ENCODE measurements around the gene ITM2C.

ITM2C gene

GRCh38 chr2:230886206-230886605 is 21.5 kb downstream of the ITM2C start:
- FAIRE-seq (no peak), DNase-seq (ENCODE audit: insufficient read length, low spot score) (no peak)
- TF ChIP-seq CTCF (IDR thresholded peaks at IDR 0.05; ENCODE audit: insufficient read depth, missing control alignments), result no peak

GRCh38 chr2:230886671-230887071 is 21.9 kb downstream of the ITM2C start:
- no peak for FAIRE-seq
- no peak for TF ChIP-seq CTCF (IDR thresholded peaks at IDR 0.05; ENCODE audit: insufficient read depth, missing control alignments)
- no peak for DNase-seq (ENCODE audit: insufficient read length, low spot score)

- no peak for FAIRE-seq
- TF ChIP-seq CTCF (IDR thresholded peaks at IDR 0.05; ENCODE audit: insufficient read depth, missing control alignments), result no peak
These were observed 22.6 kb downstream of the ITM2C start for GRCh38 chr2:230887342-230887741.

GRCh38 chr2:230888824-230889400 is 24.2 kb downstream of the ITM2C start:
- no peak for DNase-seq (ENCODE audit: insufficient read length, low spot score)
- TF ChIP-seq CTCF (IDR thresholded peaks at IDR 0.05; ENCODE audit: insufficient read depth, missing control alignments), result no peak
- no peak for FAIRE-seq

More at GRCh38 chr2:230887342-230887741, 22.6 kb downstream of the ITM2C start:
- DNase-seq (ENCODE audit: insufficient read length, low spot score), result no peak

GRCh38 chr2:230889911-230890601 is 25.3 kb downstream of the ITM2C start:
- no peak for FAIRE-seq
- DNase-seq (ENCODE audit: insufficient read length, low spot score), result no peak
- no peak for TF ChIP-seq CTCF (IDR thresholded peaks at IDR 0.05; ENCODE audit: insufficient read depth, missing control alignments)

GRCh38 chr2:230890646-230891045 is 25.9 kb downstream of the ITM2C start:
- DNase-seq (ENCODE audit: insufficient read length, low spot score), result no peak
- TF ChIP-seq CTCF (IDR thresholded peaks at IDR 0.05; ENCODE audit: insufficient read depth, missing control alignments), result no peak
- FAIRE-seq, result no peak

- DNase-seq (ENCODE audit: insufficient read length, low spot score), result no peak
- no peak for FAIRE-seq
- no peak for TF ChIP-seq CTCF (IDR thresholded peaks at IDR 0.05; ENCODE audit: insufficient read depth, missing control alignments)
These were observed 26.3 kb downstream of the ITM2C start for GRCh38 chr2:230891064-230891463.

Measured in D721Med (cell line).